ENCODE data around the gene SLAMF9. TPM values are rescaled to one million over a fixed set of nuclear protein-coding genes. Genes with fewer than 3 reads are reported as not detected.

Gene SLAMF9
- total RNA-seq, 2 experiments from 2014 or later, result not detected

DNA sequence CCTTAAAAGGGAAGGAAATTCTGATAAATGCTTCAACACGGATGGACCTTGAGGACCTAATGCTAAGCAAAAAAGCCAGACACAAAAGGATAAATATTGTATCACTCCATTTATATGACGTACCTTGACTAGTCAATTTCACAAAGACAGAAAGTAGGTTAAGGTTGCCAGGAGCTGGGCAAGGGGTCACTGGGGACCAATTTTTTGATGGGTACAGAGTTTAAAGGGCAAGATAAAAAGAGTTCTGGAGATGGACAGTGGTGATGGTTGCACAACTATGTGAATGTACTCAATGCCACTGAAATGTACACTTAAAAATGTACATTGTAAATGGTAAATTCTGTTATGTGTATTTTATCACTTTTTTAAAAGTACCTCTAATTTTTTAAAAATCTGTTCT lies 32.1 kb upstream of the SLAMF9 start:
- peaks cover 18% of the 10 kb centered on the region for H3K27me3 Mint-ChIP-seq
- no peak overlapping the region for H3K27ac Mint-ChIP-seq
- no peaks in the 10 kb centered on the region for H3K9me3 Mint-ChIP-seq
- CTCF ChIA-PET, result no interaction called here
- DNase-seq, result no peak
- H3K36me3 Mint-ChIP-seq (ENCODE audit: low read depth), result no peaks in the 10 kb centered on the region
- H3K4me3 Mint-ChIP-seq, result no peak overlapping the region
- POLR2A ChIA-PET, result no interaction called here
- H3K4me1 Mint-ChIP-seq, result no peaks in the 10 kb centered on the region

DNA sequence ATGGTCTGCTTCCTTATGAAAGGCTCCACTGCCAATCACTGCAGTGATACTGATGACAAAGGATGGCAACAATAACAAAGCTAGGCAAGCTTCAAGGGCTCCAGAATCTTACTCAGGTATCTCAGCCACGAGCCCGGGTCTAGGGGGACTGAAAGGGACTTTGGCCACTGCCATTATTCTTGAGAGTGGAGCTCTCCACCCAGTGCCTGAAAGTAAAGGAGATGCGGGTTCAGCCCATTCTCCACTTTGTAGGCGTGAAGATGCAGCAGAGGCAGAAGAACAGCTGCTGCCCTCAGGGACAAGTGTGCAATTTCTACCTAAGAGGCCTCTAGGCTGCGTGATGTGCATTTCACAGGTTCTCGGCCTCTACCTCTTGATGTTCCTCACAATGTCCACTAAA lies 31.4 kb upstream of the SLAMF9 start:
- Mint-ChIP-seq H3K9me3 (no peaks in the 10 kb centered on the region), H3K27ac (no peak overlapping the region), H3K4me3 (no peak overlapping the region), H3K27me3 (peaks cover 20% of the 10 kb centered on the region), H3K36me3 (ENCODE audit: low read depth) (no peaks in the 10 kb centered on the region), H3K4me1 (no peaks in the 10 kb centered on the region)
- CTCF ChIA-PET, result no interaction called here
- POLR2A ChIA-PET, result no interaction called here
- DNase-seq, result no peak

DNA sequence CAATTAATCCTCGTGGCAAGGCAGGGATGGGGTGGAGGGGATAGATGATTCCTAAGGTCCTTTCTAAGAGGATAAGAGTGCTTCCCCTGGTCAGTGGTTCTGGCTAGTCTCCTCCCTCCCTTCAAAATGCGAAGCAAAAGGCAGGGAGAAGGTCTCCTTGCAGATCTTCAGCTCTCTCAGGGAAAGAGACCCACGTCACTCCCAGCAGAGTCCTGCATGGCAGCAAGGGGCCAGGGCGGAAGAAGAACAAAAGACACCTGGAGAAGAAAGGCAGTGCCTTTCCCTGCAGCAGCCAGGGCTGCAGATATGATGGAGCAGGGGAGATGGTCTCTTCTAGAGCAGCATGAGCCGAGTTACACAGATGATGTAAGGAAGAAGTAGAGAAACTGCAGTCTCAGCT lies 29.6 kb upstream of the SLAMF9 start:
- ChIA-PET CTCF (no interaction called here), POLR2A (interaction anchor here (0.9 kb wide), 1 partner anchor 24 kb away, joined by 3 read pairs; no protein-coding TSS in a partner anchor)
- no peaks in the 10 kb centered on the region for H3K9me3 Mint-ChIP-seq
- peaks cover 33% of the 10 kb centered on the region for H3K27me3 Mint-ChIP-seq
- no peak for DNase-seq
- no peaks in the 10 kb centered on the region for H3K4me1 Mint-ChIP-seq
- H3K27ac Mint-ChIP-seq, result no peak overlapping the region
- no peak overlapping the region for H3K4me3 Mint-ChIP-seq
- H3K36me3 Mint-ChIP-seq (ENCODE audit: low read depth), result no peaks in the 10 kb centered on the region

DNA sequence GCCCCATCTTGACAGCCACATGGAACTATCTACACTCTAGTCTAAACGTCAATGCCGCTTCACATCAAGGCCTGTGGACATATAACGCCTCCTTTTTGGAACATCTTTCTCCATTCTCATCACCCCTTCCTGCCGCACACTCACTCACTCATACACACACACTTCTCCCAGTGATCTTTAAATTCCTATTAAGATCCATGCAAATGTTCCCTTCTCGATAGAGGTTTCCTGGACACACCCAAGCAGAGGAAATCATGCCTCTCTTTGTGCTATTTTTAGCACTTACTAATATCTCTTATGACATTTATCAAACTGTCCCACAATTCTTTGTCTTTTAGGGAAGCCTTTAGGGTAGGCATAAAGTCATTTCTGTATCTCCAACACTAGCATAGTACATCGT lies 28.2 kb upstream of the SLAMF9 start:
- Mint-ChIP-seq H3K9me3 (no peaks in the 10 kb centered on the region), H3K4me3 (no peak overlapping the region), H3K27me3 (peaks cover 47% of the 10 kb centered on the region), H3K4me1 (no peaks in the 10 kb centered on the region), H3K27ac (no peak overlapping the region), H3K36me3 (ENCODE audit: low read depth) (no peaks in the 10 kb centered on the region)
- ChIA-PET POLR2A (no interaction called here), CTCF (no interaction called here)
- no peak for DNase-seq

DNA sequence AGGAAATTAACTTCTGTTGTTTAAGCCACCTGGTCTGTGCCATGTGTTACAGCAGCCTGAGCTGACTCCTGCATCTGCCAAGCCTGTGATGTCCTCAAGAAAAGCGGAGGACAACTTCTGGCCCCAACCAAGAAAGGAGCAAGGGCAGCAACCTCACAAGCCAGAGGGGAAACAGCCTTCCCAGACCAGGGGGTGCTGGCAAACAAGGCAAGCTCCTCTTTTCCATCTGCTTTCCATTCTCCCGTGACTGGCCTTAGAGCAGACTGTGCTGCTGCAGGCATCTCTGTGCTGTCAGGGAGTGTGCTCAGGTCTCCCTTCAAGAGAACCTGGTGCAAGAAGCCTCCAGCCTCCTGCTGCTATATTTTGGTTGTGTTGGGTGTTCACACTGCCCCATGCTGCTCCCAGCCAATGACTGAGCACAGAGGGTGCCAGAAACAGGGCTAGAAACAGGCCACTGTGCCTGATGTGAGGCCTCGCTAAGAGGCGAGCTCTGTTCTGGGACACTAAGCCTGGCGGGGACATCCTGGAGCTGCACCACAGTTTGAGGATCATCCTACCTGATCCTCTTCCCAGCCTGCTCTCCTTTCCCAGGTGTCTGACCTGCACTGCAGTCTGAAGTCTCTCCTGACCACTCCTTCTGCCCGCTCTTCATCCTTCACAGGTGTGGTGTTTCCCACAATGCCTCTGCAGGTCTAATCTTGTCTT lies 27.5 kb upstream of the SLAMF9 start:
- ChIA-PET POLR2A (no interaction called here), CTCF (no interaction called here)
- Mint-ChIP-seq H3K27me3 (peaks cover 54% of the 10 kb centered on the region), H3K4me3 (no peak overlapping the region), H3K27ac (no peak overlapping the region), H3K9me3 (no peaks in the 10 kb centered on the region), H3K36me3 (ENCODE audit: low read depth) (no peaks in the 10 kb centered on the region), H3K4me1 (no peaks in the 10 kb centered on the region)
- no peak for DNase-seq

DNA sequence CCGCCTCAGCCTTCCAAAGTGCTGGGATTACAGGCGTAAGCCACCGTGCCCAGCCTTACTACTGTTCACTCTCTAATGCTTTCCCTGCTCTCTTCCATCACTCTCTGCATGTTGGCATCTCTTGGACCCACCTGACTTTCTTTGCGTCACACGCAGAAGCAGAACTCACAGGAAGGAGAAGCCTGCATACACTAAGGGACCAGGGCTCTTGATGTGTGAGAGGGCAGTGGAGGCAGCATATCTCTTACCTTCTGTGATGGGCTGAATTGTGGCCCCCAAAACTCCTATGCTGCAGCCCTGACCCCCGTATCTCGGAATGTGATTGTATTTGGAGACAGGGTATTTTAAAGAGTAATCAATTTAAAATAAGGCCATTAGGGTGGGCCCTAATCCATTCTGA lies 26.7 kb upstream of the SLAMF9 start:
- ChIA-PET CTCF (no interaction called here), POLR2A (no interaction called here)
- Mint-ChIP-seq H3K9me3 (no peaks in the 10 kb centered on the region), H3K27me3 (peaks cover 55% of the 10 kb centered on the region), H3K4me1 (no peaks in the 10 kb centered on the region), H3K36me3 (ENCODE audit: low read depth) (no peaks in the 10 kb centered on the region), H3K27ac (no peak overlapping the region), H3K4me3 (no peak overlapping the region)
- no peak for DNase-seq

DNA sequence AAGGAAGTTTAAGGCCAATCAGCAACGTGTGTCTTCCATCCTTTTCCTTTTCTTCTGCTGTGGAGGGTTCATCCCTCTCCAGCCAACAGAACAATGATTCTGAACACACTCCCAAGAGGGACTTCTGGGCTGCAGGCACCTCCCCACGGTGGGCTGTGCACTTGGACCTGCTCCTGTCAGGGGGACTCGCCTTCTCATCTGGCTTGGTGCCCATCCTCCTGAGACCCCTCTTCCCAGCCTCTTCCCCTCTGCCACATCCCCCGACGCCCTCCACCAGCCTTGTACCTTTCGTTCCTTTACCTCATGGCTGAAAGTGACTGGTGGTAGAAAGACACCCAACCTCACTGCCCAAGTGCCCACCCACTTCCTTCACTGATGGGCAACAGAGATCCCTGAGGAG lies 26.0 kb upstream of the SLAMF9 start:
- peaks cover 55% of the 10 kb centered on the region for H3K27me3 Mint-ChIP-seq
- DNase-seq, result no peak
- CTCF ChIA-PET, result no interaction called here
- no peak overlapping the region for H3K4me3 Mint-ChIP-seq
- H3K36me3 Mint-ChIP-seq (ENCODE audit: low read depth), result no peaks in the 10 kb centered on the region
- no peaks in the 10 kb centered on the region for H3K9me3 Mint-ChIP-seq
- POLR2A ChIA-PET, result no interaction called here
- no peak overlapping the region for H3K27ac Mint-ChIP-seq
- no peaks in the 10 kb centered on the region for H3K4me1 Mint-ChIP-seq

DNA sequence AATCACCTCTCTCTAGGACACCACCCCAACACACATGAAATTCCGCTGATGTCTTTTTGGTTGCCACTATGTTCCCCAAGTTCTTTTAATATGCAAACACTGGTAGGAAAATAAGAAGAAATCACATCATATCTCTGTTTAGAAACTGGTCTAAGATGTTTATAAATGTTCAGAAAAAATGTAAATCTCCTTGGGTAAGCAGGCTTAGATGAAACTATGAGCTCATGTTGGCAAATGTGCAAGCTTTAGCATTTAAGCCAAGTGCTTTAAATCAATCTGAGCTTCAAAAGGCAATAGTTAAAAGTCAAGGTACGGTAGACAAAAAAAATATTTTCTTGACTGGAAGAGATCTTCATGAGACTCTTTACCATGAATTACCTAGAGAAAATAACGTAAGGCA lies 25.2 kb upstream of the SLAMF9 start:
- Mint-ChIP-seq H3K27ac (no peak overlapping the region), H3K36me3 (ENCODE audit: low read depth) (no peaks in the 10 kb centered on the region), H3K27me3 (peaks cover 55% of the 10 kb centered on the region), H3K4me3 (no peak overlapping the region), H3K4me1 (no peaks in the 10 kb centered on the region), H3K9me3 (no peaks in the 10 kb centered on the region)
- no peak for DNase-seq
- ChIA-PET POLR2A (no interaction called here), CTCF (interaction anchor here (0.7 kb wide), 2 partner anchors 10 to 28 kb away, joined by 3 to 4 read pairs; no protein-coding TSS in a partner anchor)

DNA sequence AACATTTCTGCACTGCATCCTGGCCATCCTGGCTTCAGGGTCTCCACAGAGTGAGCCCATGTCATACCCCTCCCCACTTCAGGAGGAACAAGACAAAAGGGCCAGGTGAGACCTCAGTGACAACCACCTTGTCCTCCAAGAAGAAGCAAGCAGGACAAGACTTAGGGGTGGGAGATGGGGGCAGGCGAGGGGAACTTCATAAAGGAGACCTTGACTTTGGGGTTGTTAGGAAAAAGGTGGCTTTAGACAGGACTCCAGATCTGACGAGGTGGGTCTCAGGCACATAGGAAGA lies 24.0 kb upstream of the SLAMF9 start:
- H3K9me3 Mint-ChIP-seq, result no peaks in the 10 kb centered on the region
- no peaks in the 10 kb centered on the region for H3K4me1 Mint-ChIP-seq
- ChIA-PET CTCF (interaction anchor here (1.7 kb wide), 1 partner anchor 29 kb away, joined by 6 read pairs; no protein-coding TSS in a partner anchor), POLR2A (no interaction called here)
- no peaks in the 10 kb centered on the region for H3K36me3 Mint-ChIP-seq (ENCODE audit: low read depth)
- no peak for DNase-seq
- H3K27me3 Mint-ChIP-seq, result peaks cover 47% of the 10 kb centered on the region
- no peak overlapping the region for H3K27ac Mint-ChIP-seq
- no peak overlapping the region for H3K4me3 Mint-ChIP-seq

DNA sequence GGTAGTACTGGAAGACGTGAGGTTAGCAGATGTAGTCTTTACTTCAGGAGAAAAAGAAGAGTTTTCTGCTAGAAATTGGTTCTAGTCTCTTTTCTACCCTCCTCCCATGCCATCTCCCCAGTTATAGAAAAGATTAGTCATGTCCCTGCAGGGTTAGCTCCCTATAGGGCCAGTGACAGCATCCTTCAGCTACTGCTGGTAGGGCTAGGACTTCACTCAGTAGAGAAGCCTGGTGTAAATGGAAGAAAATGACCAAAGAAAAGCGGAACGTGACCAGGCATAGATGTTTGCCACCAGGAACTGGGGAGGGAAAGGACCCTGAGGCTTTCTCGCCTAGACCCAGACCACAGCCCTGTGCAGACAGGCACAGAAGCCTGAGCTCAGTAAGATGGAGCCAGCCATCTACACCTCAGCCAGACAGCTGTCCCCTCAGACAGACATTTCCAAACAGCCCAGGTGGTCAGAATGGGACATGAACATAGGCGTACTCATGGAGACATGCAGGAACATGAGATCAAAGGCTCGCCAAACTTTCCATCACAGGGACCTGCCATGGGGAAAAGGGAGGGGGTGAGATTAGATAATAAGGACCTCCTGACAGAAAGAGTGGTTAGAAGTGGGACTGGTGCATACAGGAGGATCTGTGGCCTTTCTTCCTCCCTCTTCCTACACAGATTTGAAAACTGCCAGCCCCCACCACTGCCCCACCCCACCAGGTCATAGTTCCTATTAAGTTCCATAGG lies 23.5 kb upstream of the SLAMF9 start:
- DNase-seq, result no peak
- H3K4me3 Mint-ChIP-seq, result no peak overlapping the region
- ChIA-PET POLR2A (no interaction called here), CTCF (interaction anchor here (1.7 kb wide), 1 partner anchor 29 kb away, joined by 6 read pairs; no protein-coding TSS in a partner anchor)
- no peak overlapping the region for H3K27ac Mint-ChIP-seq
- no peaks in the 10 kb centered on the region for H3K4me1 Mint-ChIP-seq
- no peaks in the 10 kb centered on the region for H3K36me3 Mint-ChIP-seq (ENCODE audit: low read depth)
- no peaks in the 10 kb centered on the region for H3K9me3 Mint-ChIP-seq
- H3K27me3 Mint-ChIP-seq, result peaks cover 45% of the 10 kb centered on the region

DNA sequence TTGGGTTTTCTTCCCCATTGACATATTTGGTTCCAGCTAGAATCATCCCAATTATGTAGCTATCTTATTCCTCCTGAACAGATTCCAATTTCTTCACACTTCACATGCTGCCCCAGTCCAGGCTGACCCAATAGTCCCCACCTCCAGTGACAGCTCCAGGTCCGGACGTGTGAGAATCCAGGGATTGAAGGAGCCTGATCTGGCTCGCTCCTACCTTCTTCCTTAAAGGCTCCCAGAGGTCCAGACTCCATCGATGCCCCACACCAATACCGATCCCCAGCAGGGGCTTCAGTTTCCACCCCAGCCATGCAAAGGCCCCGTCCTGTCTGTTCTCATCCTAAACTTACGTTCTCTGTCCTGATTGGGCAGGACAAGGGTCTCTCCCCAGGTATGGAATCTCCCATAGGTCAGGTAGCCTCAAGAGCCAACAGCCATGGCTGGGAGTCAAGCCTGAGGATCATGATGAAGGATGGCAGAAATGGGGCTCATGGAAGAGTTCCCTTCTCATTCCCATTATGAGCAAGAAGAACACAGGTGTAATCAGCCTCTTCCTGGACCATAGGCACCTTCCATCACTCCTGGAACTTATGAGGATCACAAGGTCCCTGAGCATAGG lies 20.4 kb upstream of the SLAMF9 start:
- no peaks in the 10 kb centered on the region for H3K9me3 Mint-ChIP-seq
- H3K27me3 Mint-ChIP-seq, result peaks cover 39% of the 10 kb centered on the region
- DNase-seq, result no peak
- no peaks in the 10 kb centered on the region for H3K36me3 Mint-ChIP-seq (ENCODE audit: low read depth)
- POLR2A ChIA-PET, result no interaction called here
- H3K27ac Mint-ChIP-seq, result no peak overlapping the region
- no peak overlapping the region for H3K4me3 Mint-ChIP-seq
- H3K4me1 Mint-ChIP-seq, result no peaks in the 10 kb centered on the region
- CTCF ChIA-PET, result interaction anchor here (1.4 kb wide), 1 partner anchor 17 kb away, joined by 4 read pairs; no protein-coding TSS in a partner anchor

DNA sequence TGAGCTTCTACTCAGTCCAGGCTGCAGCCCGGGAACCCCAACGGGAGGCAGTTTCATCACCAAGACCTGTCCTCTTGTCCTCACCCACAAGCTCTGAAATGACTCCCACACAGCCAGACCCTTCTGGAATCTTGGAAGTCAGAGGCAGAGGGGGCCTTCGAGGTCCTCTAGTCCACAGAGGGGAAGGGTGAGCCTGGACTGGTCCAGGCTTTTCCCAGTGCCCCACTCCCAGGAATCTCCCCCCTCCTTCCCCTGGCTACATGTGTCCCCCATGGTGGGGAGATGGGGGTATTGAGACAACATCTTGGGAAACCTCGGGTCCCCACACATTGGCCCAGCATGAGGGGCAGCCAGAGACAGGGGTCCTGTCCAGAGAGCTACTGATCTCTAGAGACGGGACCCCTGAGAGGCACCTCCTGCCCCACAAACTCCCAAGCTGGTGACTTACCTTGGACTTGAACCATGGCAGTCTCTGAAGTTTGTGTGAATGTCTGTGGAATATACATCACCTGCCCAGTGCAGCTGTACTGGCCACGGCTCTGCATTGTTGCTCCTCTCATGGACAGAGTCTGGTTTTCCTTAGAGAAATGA lies 19.4 kb upstream of the SLAMF9 start:
- Mint-ChIP-seq H3K4me1 (no peaks in the 10 kb centered on the region), H3K4me3 (no peak overlapping the region), H3K36me3 (ENCODE audit: low read depth) (no peaks in the 10 kb centered on the region), H3K27ac (no peak overlapping the region), H3K27me3 (peaks cover 30% of the 10 kb centered on the region), H3K9me3 (no peaks in the 10 kb centered on the region)
- no peak for DNase-seq
- CTCF ChIA-PET, result interaction anchor here (1.4 kb wide), 1 partner anchor 16 kb away, joined by 4 read pairs; no protein-coding TSS in a partner anchor
- POLR2A ChIA-PET, result no interaction called here

DNA sequence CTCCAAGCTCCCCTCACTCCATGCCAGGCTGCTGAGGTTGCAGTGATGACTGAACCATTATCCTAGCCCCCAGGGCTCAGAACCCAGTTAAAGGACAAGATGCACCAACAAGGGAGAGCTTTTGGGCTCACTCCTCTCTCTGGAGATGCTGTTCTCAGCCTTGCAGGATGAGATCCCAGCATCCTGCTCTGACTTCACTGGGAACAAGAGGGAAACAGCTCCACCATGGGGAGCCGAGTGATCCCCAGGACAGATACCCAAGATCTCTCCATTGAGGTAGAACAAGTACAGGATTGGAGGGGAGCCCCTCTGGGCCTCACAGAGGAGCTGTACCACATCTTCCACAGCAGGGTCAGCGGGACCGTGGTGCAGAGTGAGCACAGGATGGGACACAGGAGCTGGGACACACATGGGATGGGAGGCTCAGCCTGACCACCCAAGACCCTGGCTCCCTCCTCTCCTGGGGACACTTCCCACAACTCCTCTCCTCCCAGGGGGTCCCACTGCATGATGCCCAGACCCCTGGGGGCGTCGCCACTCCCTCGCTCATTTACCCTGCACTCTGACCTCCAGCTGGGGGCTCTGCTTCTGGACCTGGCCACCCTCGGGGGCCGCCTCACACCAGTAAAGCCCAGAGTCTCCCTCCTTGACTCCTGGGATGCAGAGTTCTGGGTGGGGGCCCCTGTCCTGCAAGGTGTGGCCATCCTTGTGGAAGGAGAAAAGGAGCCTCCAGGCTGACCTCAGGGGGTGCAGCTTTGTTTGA lies 18.6 kb upstream of the SLAMF9 start:
- ChIA-PET CTCF (interaction anchor here (4.6 kb wide), 1 partner anchor 34 kb away, joined by 19 read pairs; no protein-coding TSS in a partner anchor), POLR2A (interaction anchor here (0.7 kb wide), 1 partner anchor 47 kb away, joined by 3 read pairs; the partner anchor contains the start of gene TAGLN2)
- no peaks in the 10 kb centered on the region for H3K36me3 Mint-ChIP-seq (ENCODE audit: low read depth)
- H3K4me3 Mint-ChIP-seq, result no peak overlapping the region
- H3K27me3 Mint-ChIP-seq, result peaks cover 28% of the 10 kb centered on the region
- H3K27ac Mint-ChIP-seq, result no peak overlapping the region
- no peaks in the 10 kb centered on the region for H3K9me3 Mint-ChIP-seq
- no peaks in the 10 kb centered on the region for H3K4me1 Mint-ChIP-seq
- DNase-seq, result no peak

All from activated CD4-positive, alpha-beta memory T cell treated with anti-CD3 and anti-CD28 coated beads, Interleukin-2, amount 10 ng/mL, durations not matched to agents 7 days and 5 days (primary cell).